Naive thymus-derived CD4-positive, alpha-beta T cell (primary cell): ENCODE measurements around the gene RASSF8. TPM values are rescaled to one million over a fixed set of nuclear protein-coding genes. Genes with fewer than 3 reads are reported as not detected.

Experiments used
- ATAC-seq: fragments of 150-1000 bp; cut with Tn5 transposase; 2 replicates; pipeline ENCODE4 v1.10.0; 2021; ENCODE audit warnings: mild to moderate bottlenecking, moderate library complexity
- CTCF ChIA-PET: fragments of 350-600 bp; sonication (Branson Sonifier 250); formaldehyde crosslinking; loops from one replicate; lab custom pipeline; 2021; ENCODE audit warnings: antibody characterized with exemption; lab: Charles Lee
- POLR2A ChIA-PET: fragments of 350-600 bp; sonication (Branson Sonifier 250); formaldehyde crosslinking; loops from one replicate; lab custom pipeline; 2021; ENCODE audit warnings: antibody characterized with exemption, inconsistent platforms; lab: Charles Lee
- DNase-seq, 9 donors: peaks; one replicate each; pipeline versions ENCODE4 v3.0.0 to v3.0.0-alpha.2; 2020 to 2022; ENCODE audit warnings: mixed read lengths in 1 of 9
- H3K27ac ChIP-seq: one replicate; pipeline ENCODE4 v1.7.0; 2013; ENCODE audit warnings: mild to moderate bottlenecking, low read depth, low read length, moderate library complexity
- H3K27me3 ChIP-seq, 2 donors: one replicate each; pipeline ENCODE4 v1.7.0; 2013; ENCODE audit warnings: low read length in 2 of 2, mild to moderate bottlenecking in 2 of 2, moderate library complexity in 2 of 2; ENCODE audit not compliant: control insufficient read depth in 2 of 2, insufficient read depth in 2 of 2
- H3K36me3 ChIP-seq, 3 experiments: 1 replicate in 2 of 3; 2 replicates in 1 of 3; pipeline ENCODE4 v1.7.0; 2013; ENCODE audit warnings: low read length in 3 of 3, mild to moderate bottlenecking in 3 of 3, moderate library complexity in 1 of 3; ENCODE audit not compliant: insufficient read depth in 3 of 3, control insufficient read depth in 2 of 3
- H3K4me1 ChIP-seq, 2 donors: one replicate each; pipeline ENCODE4 v1.7.0; 2013; ENCODE audit warnings: low read length in 2 of 2, mild to moderate bottlenecking in 2 of 2, moderate library complexity in 1 of 2; ENCODE audit not compliant: control insufficient read depth in 2 of 2, insufficient read depth in 2 of 2
- H3K4me3 ChIP-seq: 2 replicates; pipeline ENCODE4 v1.7.0; 2013; ENCODE audit warnings: mild to moderate bottlenecking, low read length
- H3K9me3 ChIP-seq, 3 experiments: 1 replicate in 2 of 3; 2 replicates in 1 of 3; pipeline ENCODE4 v1.7.0; 2013; ENCODE audit warnings: low read length in 3 of 3; ENCODE audit not compliant: control insufficient read depth in 2 of 3
- H3K27ac Mint-ChIP-seq, 9 donors: one replicate each; pipeline ENCODE4 v1.8.0; 2020 to 2022; ENCODE audit warnings: mixed read lengths in 9 of 9, mild to moderate bottlenecking in 8 of 9, moderate library complexity in 5 of 9, inconsistent platforms in 2 of 9
- H3K27me3 Mint-ChIP-seq, 5 donors: one replicate each; pipeline ENCODE4 v1.8.0; 2021 to 2022; ENCODE audit warnings: mixed read lengths in 5 of 5, mild to moderate bottlenecking in 1 of 5
- H3K36me3 Mint-ChIP-seq, 5 donors: one replicate each; pipeline ENCODE4 v1.8.0; 2020 to 2022; ENCODE audit warnings: mixed read lengths in 5 of 5, mild to moderate bottlenecking in 3 of 5, inconsistent platforms in 1 of 5
- H3K4me1 Mint-ChIP-seq, 7 donors: one replicate each; pipeline ENCODE4 v1.8.0; 2020 to 2022; ENCODE audit warnings: mixed read lengths in 7 of 7, mild to moderate bottlenecking in 3 of 7, inconsistent platforms in 1 of 7
- H3K4me3 Mint-ChIP-seq, 10 donors: one replicate each; pipeline ENCODE4 v1.8.0; 2020 to 2022; ENCODE audit warnings: mild to moderate bottlenecking in 10 of 10, mixed read lengths in 10 of 10, moderate library complexity in 6 of 10, inconsistent platforms in 2 of 10
- H3K9me3 Mint-ChIP-seq, 11 donors: one replicate each; pipeline ENCODE4 v1.8.0; 2020 to 2022; ENCODE audit warnings: mixed read lengths in 11 of 11, mild to moderate bottlenecking in 4 of 11, inconsistent platforms in 1 of 11, moderate library complexity in 1 of 11
- intact Hi-C, 2 donors: fragments of 100-400 bp; cut with micrococcal nuclease; formaldehyde crosslinking; loops; one replicate each; pipeline ENCODE4 v1.15.1; 2023
- polyA plus RNA-seq, 2 donors: library from polyadenylated mRNA; unstranded; fragments of 300-500 nt; fragmentation: Illumina TruSeq; gene quantifications; one replicate each; pipeline ENCODE4 v1.2.3, GENCODE V29; 2021
- total RNA-seq, 6 experiments: library from RNA in 5 of 6; stranded (reverse) in 5 of 6; gene quantifications; 1 replicate in 5 of 6; 2 replicates in 1 of 6; pipeline ENCODE4 v1.2.3 and lab custom pipeline; 2021 to 2026

RASSF8 gene
- total and polyA plus RNA-seq, 7 experiments from 2014 or later: 0.03 to 0.64 (median 0.18) TPM; not detected in 3

DNA sequence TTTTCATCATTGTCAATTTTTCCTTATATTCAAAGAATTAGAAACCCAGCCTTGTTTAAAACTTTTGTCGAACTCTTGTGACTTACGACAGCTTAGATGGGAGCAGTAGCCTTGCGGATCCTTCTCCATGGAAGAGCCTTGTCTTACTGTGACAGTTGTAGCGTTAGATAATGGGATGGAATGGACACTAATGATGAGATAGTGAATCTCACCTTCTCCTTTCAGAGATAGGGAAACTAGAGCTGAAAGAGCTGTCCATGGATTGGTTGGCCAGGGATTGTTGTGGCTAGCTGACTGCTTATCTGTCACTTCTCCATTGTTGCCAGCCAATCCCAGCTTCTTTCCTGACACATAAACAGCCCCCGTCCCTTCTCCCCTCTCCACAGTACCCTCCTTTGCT is 107.0 kb downstream of the RASSF8 start:
- no peak overlapping the region for H3K27ac Mint-ChIP-seq
- intact Hi-C loops: no loop called here
- no peak overlapping the region for H3K4me3 Mint-ChIP-seq
- no peak for ATAC-seq
- Histone ChIP-seq H3K36me3 (no peaks in the 10 kb centered on the region), H3K27ac (no peak overlapping the region), H3K4me1 (no peaks in the 10 kb centered on the region), H3K9me3 (no peaks in the 10 kb centered on the region), H3K27me3 (no peaks in the 10 kb centered on the region), H3K4me3 (no peak overlapping the region)
- H3K4me1 Mint-ChIP-seq: no peaks in the 10 kb centered on the region
- ChIA-PET CTCF (no interaction called here), POLR2A (no interaction called here)
- no peaks in the 10 kb centered on the region for H3K36me3 Mint-ChIP-seq
- peaks cover 5 to 25% (median 21%) of the 10 kb centered on the region in 5 donors for H3K27me3 Mint-ChIP-seq
- DNase-seq: no peak
- no peaks in the 10 kb centered on the region for H3K9me3 Mint-ChIP-seq

DNA sequence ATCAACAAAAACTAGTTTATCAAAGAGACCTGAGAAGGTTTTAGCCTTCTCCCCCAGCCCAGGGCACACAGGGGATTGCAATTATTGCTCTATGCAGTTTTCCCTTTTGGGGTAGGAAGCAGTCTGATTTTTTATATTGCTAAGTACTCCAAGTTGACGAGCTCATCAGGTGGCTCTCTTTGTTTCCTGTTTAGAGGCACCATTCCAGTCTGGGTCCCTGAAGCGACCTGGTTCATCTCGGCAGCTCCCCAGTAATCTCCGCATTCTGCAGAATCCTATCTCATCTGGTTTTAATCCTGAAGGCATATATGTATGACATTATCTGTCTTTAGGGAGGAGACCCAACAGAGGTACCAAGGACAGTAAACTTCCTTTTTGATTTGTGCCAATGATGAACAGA is 110.0 kb downstream of the RASSF8 start:
- H3K27ac Mint-ChIP-seq: no peak overlapping the region
- POLR2A ChIA-PET: no interaction called here
- H3K4me3 ChIP-seq: no peak overlapping the region
- intact Hi-C loops: no loop called here
- H3K4me1 ChIP-seq: no peaks in the 10 kb centered on the region
- no peak overlapping the region for H3K27ac ChIP-seq
- DNase-seq: no peak
- no peaks in the 10 kb centered on the region for H3K36me3 ChIP-seq
- H3K27me3 ChIP-seq: no peaks in the 10 kb centered on the region
- ATAC-seq: no peak
- no peaks in the 10 kb centered on the region for H3K4me1 Mint-ChIP-seq
- H3K9me3 ChIP-seq: no peaks in the 10 kb centered on the region
- peaks cover 5 to 24% (median 17%) of the 10 kb centered on the region in 5 donors for H3K27me3 Mint-ChIP-seq
- no peaks in the 10 kb centered on the region for H3K9me3 Mint-ChIP-seq
- CTCF ChIA-PET: no interaction called here
- no peaks in the 10 kb centered on the region for H3K36me3 Mint-ChIP-seq
- no peak overlapping the region for H3K4me3 Mint-ChIP-seq

DNA sequence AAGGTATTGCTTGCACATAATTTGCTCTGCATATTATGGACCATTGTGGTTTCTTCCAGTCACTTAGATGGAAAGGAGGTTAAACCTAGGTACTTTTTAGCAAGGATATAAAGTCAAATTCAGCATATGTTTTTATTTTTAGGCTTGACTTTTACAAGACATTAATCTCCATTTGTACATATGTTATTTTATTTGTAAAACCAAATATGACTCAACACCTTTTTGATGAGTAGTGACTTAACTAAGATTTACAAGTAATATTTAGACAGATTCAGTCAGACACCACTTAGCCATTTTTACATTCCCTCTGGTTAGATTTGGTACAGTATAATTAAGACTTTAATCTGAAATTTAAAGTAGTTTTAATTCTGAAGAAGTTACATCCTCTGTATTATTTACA is 111.3 kb downstream of the RASSF8 start:
- no peaks in the 10 kb centered on the region for H3K36me3 Mint-ChIP-seq

DNA sequence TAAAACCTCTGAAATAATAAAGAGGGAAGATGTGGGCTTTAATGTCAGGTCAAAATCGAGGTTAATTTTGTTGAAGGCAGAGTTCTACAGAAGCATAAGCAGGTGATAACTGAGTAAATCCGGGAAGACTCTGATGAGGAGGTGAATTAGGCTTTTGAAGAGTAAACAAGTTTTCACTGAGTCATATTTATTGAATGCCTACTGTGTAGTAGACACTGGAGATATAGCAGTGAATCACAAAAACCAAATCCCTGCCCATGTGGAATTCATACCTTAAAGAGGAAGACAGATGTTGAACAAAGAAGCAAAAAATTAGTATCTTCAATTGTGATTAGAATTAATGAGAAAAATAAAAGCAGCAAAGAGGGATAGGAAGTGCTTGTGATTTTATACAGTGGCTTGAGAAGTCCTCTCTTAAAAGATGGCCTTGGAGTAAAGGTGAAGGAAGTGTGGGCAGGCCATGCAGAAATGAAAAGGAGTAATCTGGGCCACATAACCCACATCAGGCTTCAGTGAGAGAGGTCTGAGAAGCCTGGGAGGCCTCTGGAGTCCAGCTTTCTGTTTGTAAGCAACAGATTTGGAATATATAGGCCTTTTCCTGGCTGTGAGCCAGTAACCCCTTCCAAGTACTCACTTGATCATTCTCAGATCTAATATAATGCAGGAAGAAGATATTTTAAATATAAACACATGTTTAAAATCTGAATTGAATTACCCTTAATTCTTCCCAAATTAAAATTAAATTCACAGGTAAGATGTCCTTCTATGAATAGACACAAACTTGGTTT is 119.6 kb downstream of the RASSF8 start:
- no peaks in the 10 kb centered on the region for H3K9me3 ChIP-seq
- intact Hi-C loops: no loop called here
- Mint-ChIP-seq H3K36me3 (no peaks in the 10 kb centered on the region), H3K4me3 (no peak overlapping the region), H3K27me3 (peaks cover 0 to 4% (median 0%) of the 10 kb centered on the region in 5 donors), H3K4me1 (no peaks in the 10 kb centered on the region), H3K9me3 (peaks cover 0 to 12% (median 5%) of the 10 kb centered on the region in 11 donors), H3K27ac (no peak overlapping the region)
- ChIA-PET CTCF (no interaction called here), POLR2A (no interaction called here)
- no peak overlapping the region for H3K4me3 ChIP-seq
- H3K4me1 ChIP-seq: no peaks in the 10 kb centered on the region
- ATAC-seq: no peak
- H3K27me3 ChIP-seq: no peaks in the 10 kb centered on the region
- no peak for DNase-seq
- H3K36me3 ChIP-seq: no peaks in the 10 kb centered on the region
- H3K27ac ChIP-seq: no peak overlapping the region

More for the DNA sequence above, 111.3 kb downstream of the RASSF8 start:
- no peak overlapping the region for H3K27ac ChIP-seq
- Mint-ChIP-seq H3K27me3 (peaks cover 3 to 14% (median 5%) of the 10 kb centered on the region in 5 donors), H3K4me3 (no peak overlapping the region), H3K9me3 (no peaks in the 10 kb centered on the region), H3K27ac (no peak overlapping the region), H3K4me1 (no peaks in the 10 kb centered on the region)
- no peaks in the 10 kb centered on the region for H3K27me3 ChIP-seq
- no peaks in the 10 kb centered on the region for H3K4me1 ChIP-seq
- ATAC-seq (no peak), DNase-seq (no peak)
- H3K9me3 ChIP-seq: no peaks in the 10 kb centered on the region
- CTCF ChIA-PET: no interaction called here
- H3K4me3 ChIP-seq: no peak overlapping the region
- intact Hi-C loops: no loop called here
- POLR2A ChIA-PET: no interaction called here
- H3K36me3 ChIP-seq: no peaks in the 10 kb centered on the region

DNA sequence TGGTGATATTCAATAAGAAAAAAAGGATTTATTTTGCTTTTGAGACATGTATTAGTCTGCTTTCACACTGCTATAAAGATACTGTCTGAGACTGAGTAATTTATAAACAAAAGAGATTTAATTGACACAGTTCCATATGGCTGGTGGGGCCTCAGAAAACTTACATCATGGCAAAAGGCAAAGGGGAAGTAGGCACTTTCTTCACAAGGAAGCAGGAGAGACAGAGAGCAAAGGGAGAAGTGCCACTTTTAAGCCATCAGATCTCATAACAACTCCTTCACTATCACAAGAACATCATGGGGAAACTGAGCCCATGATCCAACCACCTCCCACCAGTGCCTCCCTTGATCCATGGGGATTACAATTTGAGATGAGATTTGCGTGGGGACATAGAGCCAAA is 122.4 kb downstream of the RASSF8 start:
- H3K27ac Mint-ChIP-seq: no peak overlapping the region
- no peak overlapping the region for H3K27ac ChIP-seq
- peaks cover 0 to 6% (median 0%) of the 10 kb centered on the region in 5 donors for H3K36me3 Mint-ChIP-seq
- no peaks in the 10 kb centered on the region for H3K36me3 ChIP-seq
- H3K4me3 Mint-ChIP-seq: no peak overlapping the region
- no peaks in the 10 kb centered on the region for H3K4me1 ChIP-seq
- intact Hi-C loops: no loop called here
- ATAC-seq (no peak), DNase-seq (no peak)
- H3K27me3 Mint-ChIP-seq: peaks cover 0 to 4% (median 0%) of the 10 kb centered on the region in 5 donors
- H3K4me3 ChIP-seq: no peak overlapping the region
- CTCF ChIA-PET: no interaction called here
- H3K27me3 ChIP-seq: no peaks in the 10 kb centered on the region
- H3K9me3 Mint-ChIP-seq: peaks cover 0 to 16% (median 9%) of the 10 kb centered on the region in 11 donors
- H3K9me3 ChIP-seq: no peaks in the 10 kb centered on the region
- POLR2A ChIA-PET: no interaction called here
- H3K4me1 Mint-ChIP-seq: no peaks in the 10 kb centered on the region

DNA sequence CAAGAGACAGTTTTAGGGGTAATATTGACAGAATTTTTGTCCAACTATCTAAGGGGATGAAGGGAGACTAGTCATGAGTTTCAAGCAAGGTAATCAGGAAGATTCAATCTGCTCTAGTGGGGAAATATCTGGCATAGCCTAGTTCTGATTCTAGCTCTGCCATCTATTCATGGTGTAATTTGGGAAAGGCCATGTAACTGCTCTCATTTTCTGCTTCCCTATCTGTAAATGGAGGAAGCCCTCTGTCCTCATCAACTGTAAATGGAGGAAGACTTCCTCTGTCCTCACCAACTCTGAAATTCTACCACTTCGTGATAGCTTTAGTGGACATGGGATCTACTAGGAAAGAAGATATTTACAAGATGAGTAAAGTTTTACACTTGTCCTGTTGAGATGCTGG is 128.5 kb downstream of the RASSF8 start:
- Mint-ChIP-seq H3K4me3 (no peak overlapping the region), H3K27me3 (peaks cover 0 to 12% (median 0%) of the 10 kb centered on the region in 5 donors), H3K36me3 (peaks cover 0 to 6% (median 0%) of the 10 kb centered on the region in 5 donors), H3K27ac (no peak overlapping the region), H3K9me3 (peaks cover 0 to 16% (median 5%) of the 10 kb centered on the region in 11 donors), H3K4me1 (peaks cover 0 to 3% (median 0%) of the 10 kb centered on the region in 7 donors)
- no peak for ATAC-seq
- Histone ChIP-seq H3K4me3 (no peak overlapping the region), H3K27ac (no peak overlapping the region), H3K36me3 (no peaks in the 10 kb centered on the region), H3K27me3 (no peaks in the 10 kb centered on the region), H3K9me3 (no peaks in the 10 kb centered on the region), H3K4me1 (no peaks in the 10 kb centered on the region)
- no peak for DNase-seq
- intact Hi-C loops: no loop called here
- CTCF ChIA-PET: no interaction called here
- POLR2A ChIA-PET: no interaction called here

DNA sequence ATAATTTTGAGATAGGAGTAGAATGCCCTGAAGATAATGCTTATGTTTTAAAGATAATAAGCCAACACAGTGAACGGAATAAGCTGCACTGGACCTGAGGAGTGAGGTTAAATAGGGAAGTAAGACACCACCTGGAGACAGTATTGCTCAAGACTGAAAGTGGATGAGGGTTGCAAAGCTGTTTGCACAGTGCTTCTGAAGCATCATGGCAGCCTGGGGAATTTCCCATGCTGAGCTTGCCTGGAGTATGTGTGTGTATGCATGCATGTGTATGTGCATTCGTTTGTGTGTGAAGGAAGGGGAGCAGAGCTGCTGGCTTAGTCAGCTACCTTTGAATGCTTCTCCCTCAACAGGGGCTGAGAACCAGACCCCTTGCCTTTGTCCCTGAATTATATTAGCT is 130.5 kb downstream of the RASSF8 start:
- Histone ChIP-seq H3K27me3 (no peaks in the 10 kb centered on the region), H3K27ac (no peak overlapping the region), H3K9me3 (no peaks in the 10 kb centered on the region), H3K4me3 (no peak overlapping the region), H3K4me1 (no peaks in the 10 kb centered on the region), H3K36me3 (no peaks in the 10 kb centered on the region)
- Mint-ChIP-seq H3K9me3 (peaks cover 0 to 7% (median 3%) of the 10 kb centered on the region in 11 donors), H3K27ac (no peak overlapping the region), H3K4me1 (peaks cover 0 to 3% (median 0%) of the 10 kb centered on the region in 7 donors), H3K27me3 (peaks cover 0 to 12% (median 1%) of the 10 kb centered on the region in 5 donors), H3K4me3 (no peak overlapping the region), H3K36me3 (peaks cover 0 to 6% (median 0%) of the 10 kb centered on the region in 5 donors)
- ChIA-PET CTCF (interaction anchor here (0.5 to 1.2 kb wide), 2 partner anchors 11 to 1217 kb away, joined by 3 read pairs; no protein-coding TSS in a partner anchor), POLR2A (interaction anchor here (0.7 kb wide), 1 partner anchor 90 kb away, joined by 3 read pairs; no protein-coding TSS in a partner anchor)
- DNase-seq (no peak), ATAC-seq (peak; percentile 31)
- intact Hi-C loops: no loop called here
